DND-41 (cell line): Measurements from ENCODE around the gene TCF4.

Source experiments
- ATAC-seq: fragments of 200-7000 bp; cut with Tn5 transposase; 3 replicates; pipeline ENCODE4 v1.9.1; 2021; ENCODE audit warnings: low read depth; ENCODE audit not compliant: insufficient read depth
- DNase-seq: peaks from one replicate; pipeline ENCODE4 v3.0.0-alpha.2; 2020
- H2AFZ ChIP-seq: 2 replicates; pipeline ENCODE4 v1.6.0; 2012; ENCODE audit warnings: low read depth, low read length
- H3K27ac ChIP-seq: 2 replicates; pipeline ENCODE4 v1.5.1; 2012; ENCODE audit warnings: low read length, inconsistent platforms
- H3K27me3 ChIP-seq: fragments of 200-600 bp; sonication (generic); 2 replicates; pipeline ENCODE4 v1.6.0; 2012; ENCODE audit warnings: low read length, mild to moderate bottlenecking, inconsistent platforms; ENCODE audit not compliant: insufficient read depth, poor library complexity
- H3K36me3 ChIP-seq: 2 replicates; pipeline ENCODE4 v1.5.1; 2012; ENCODE audit warnings: low read length, inconsistent platforms; ENCODE audit not compliant: insufficient read depth
- H3K4me1 ChIP-seq: 2 replicates; pipeline ENCODE4 v1.5.1; 2012; ENCODE audit warnings: mild to moderate bottlenecking, low read length; ENCODE audit not compliant: insufficient read depth
- H3K4me2 ChIP-seq: 2 replicates; pipeline ENCODE4 v1.6.0; 2012; ENCODE audit warnings: mild to moderate bottlenecking, moderate library complexity, low read length, inconsistent platforms; ENCODE audit not compliant: insufficient read depth
- H3K4me3 ChIP-seq, 2 experiments: fragments of 200-600 bp in 1 of 2; shearing (Covaris generic) in 1 of 2; 2 replicates each; pipeline ENCODE4 v1.5.1; 2012 to 2016; ENCODE audit warnings: inconsistent platforms in 2 of 2, low read length in 2 of 2, mild to moderate bottlenecking in 2 of 2, low read depth in 1 of 2, moderate library complexity in 1 of 2
- H3K79me2 ChIP-seq: 2 replicates; pipeline ENCODE4 v1.6.0; 2012; ENCODE audit warnings: low read length, inconsistent platforms; ENCODE audit not compliant: insufficient read depth
- H3K9ac ChIP-seq: 2 replicates; pipeline ENCODE4 v1.6.0; 2012; ENCODE audit warnings: low read depth, mild to moderate bottlenecking, inconsistent platforms, low read length, moderate library complexity
- H3K9me3 ChIP-seq: 2 replicates; pipeline ENCODE4 v1.5.1; 2012; ENCODE audit warnings: low read length, moderate library complexity, mild to moderate bottlenecking, inconsistent platforms; ENCODE audit not compliant: insufficient read depth, severe bottlenecking
- H4K20me1 ChIP-seq: 2 replicates; pipeline ENCODE4 v1.6.0; 2012; ENCODE audit warnings: low read length; ENCODE audit not compliant: insufficient read depth
- CTCF ChIP-seq: IDR thresholded peaks from 2 replicates; pipeline ENCODE4 v1.5.1; 2012; ENCODE audit warnings: borderline replicate concordance, low read length, moderate library complexity, mild to moderate bottlenecking; ENCODE audit not compliant: poor library complexity, severe bottlenecking; ENCODE audit errors: extremely low read depth
- EZH2 ChIP-seq: IDR thresholded peaks from 3 replicates; pipeline ENCODE4 v1.6.1; 2012; ENCODE audit warnings: borderline replicate concordance, low read depth, mild to moderate bottlenecking, moderate library complexity, low read length, inconsistent platforms; ENCODE audit not compliant: severe bottlenecking

The TCF4 gene

GRCh38 chr18:55365342-55365741 is 222.7 kb downstream of the TCF4 start:
- Histone ChIP-seq H4K20me1 (no peaks in the 10 kb centered on the region), H3K9me3 (no peaks in the 10 kb centered on the region), H3K27me3 (no peaks in the 10 kb centered on the region), H3K9ac (no peak overlapping the region), H3K4me1 (no peaks in the 10 kb centered on the region), H3K4me2 (no peak overlapping the region), H2AFZ (no peak overlapping the region), H3K36me3 (no peaks in the 10 kb centered on the region), H3K79me2 (no peaks in the 10 kb centered on the region), H3K27ac (no peak overlapping the region), H3K4me3 (no peak overlapping the region)
- DNase-seq = no peak
- TF ChIP-seq CTCF (no peak), EZH2 (no peak)
- no peak for ATAC-seq

- H2AFZ ChIP-seq = no peak overlapping the region
- no peaks in the 10 kb centered on the region for H4K20me1 ChIP-seq
- H3K4me1 ChIP-seq = no peaks in the 10 kb centered on the region
- no peaks in the 10 kb centered on the region for H3K27me3 ChIP-seq
- no peaks in the 10 kb centered on the region for H3K79me2 ChIP-seq
- no peak overlapping the region for H3K4me2 ChIP-seq
- no peak for ATAC-seq
- no peak overlapping the region for H3K9ac ChIP-seq
- TF ChIP-seq EZH2 = no peak
- no peak for TF ChIP-seq CTCF
- H3K4me3 ChIP-seq = no peak overlapping the region
- no peaks in the 10 kb centered on the region for H3K9me3 ChIP-seq
- H3K27ac ChIP-seq = no peak overlapping the region
- no peaks in the 10 kb centered on the region for H3K36me3 ChIP-seq
- DNase-seq = no peak
These were observed 225.7 kb downstream of the TCF4 start for GRCh38 chr18:55362303-55362702.

- TF ChIP-seq CTCF (no peak), EZH2 (no peak)
- DNase-seq (no peak), ATAC-seq (no peak)
- no peak overlapping the region for H2AFZ ChIP-seq
- H3K9me3 ChIP-seq = no peaks in the 10 kb centered on the region
- no peaks in the 10 kb centered on the region for H3K79me2 ChIP-seq
- no peak overlapping the region for H3K4me2 ChIP-seq
- H3K4me3 ChIP-seq = no peak overlapping the region
- H3K4me1 ChIP-seq = no peaks in the 10 kb centered on the region
- H3K27me3 ChIP-seq = no peaks in the 10 kb centered on the region
- no peak overlapping the region for H3K27ac ChIP-seq
- no peaks in the 10 kb centered on the region for H3K36me3 ChIP-seq
- no peaks in the 10 kb centered on the region for H4K20me1 ChIP-seq
- H3K9ac ChIP-seq = no peak overlapping the region
These were observed 226.3 kb downstream of the TCF4 start for GRCh38 chr18:55361492-55362250.
